NCI-H187 treated with DMSO at 0.1 percent for 48 hours (cell line): Measurements from ENCODE around the gene EFCAB10.
"Not testable (repeated sequence)": the region's sequence is repeated elsewhere in the genome, so short reads cannot be mapped to it uniquely, and the experiment has no call there.

Experiments used
- DNase-seq: peaks from one replicate; lab custom pipeline; 2025; lab: John Stamatoyannopoulos, UW

EFCAB10 gene

DNA sequence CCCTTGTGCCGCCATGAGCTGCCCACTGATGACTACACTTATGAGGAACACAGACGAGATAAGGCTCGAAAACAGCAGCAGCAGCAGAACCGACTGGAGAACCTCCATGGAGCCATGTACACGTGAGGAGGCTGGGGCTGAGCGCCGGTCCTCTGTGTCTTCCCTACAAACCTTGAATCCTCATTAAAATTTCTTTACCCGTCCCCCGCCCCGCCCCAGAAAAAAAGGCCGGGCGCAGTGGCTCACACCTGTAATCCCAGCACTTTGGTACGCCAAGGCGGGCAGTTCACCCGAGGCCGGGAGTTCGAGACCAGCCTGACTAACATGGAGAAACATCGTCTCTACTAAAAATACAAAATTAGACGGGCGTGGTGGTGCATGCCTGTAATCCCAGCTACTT is 50.7 kb downstream of the EFCAB10 start:
- DNase-seq = no peak

DNA sequence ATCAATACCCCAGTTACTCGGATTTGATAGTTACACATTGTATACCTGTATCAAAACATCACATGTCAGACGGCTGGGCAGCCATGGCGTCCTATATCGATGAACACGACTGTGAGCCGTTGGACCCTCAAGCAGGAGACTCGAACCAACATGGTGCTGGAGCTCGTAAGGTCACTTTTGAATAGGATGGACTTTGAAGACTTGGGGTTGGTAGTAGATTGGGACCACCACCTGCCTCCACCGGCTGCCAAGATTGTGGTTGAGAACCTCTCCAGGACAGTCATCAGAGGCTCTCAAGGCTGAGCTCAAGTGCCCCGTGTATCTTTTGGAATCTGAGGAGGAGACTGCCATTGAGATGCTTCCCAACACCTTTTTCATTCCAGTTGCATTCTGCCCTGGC is 51.2 kb downstream of the EFCAB10 start:
- DNase-seq = no peak

DNA sequence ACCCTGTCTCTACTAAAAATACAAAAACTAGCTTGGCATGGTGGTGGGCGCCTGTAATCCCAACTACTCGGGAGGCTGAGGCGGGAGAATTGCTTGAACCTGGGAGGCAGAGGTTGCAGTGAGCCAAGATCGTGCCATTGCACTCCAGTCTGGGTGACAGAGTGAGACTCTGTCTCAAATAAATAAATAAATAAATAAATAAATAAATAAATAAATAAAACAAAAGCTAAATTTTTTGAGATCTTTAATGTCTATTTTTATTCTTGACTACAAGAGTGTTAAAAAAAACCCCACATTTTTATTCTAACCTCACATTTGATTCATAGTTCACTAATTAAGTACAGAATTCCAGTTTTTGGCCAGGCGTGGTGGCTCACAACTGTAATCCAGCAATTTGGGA is 53.6 kb downstream of the EFCAB10 start:
- not testable (repeated sequence) for DNase-seq

DNA sequence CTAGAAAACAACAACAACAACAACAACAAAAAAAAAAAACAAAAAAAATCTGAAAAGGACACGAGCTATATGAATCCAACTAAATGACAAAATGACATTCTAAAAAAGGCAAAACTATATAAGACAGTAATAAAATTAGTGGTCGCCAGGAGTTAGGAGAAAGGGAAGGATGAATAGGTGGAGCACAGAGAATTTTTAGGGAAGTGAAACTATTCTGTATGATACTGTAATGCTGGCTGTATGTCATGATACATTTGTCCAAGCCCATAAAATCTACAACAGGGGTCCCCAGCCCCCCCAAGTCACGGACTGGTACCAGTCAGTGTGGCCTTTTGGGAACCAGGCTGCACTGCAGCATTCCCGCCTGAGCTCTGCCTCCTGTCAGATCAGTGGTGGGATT is 56.5 kb downstream of the EFCAB10 start:
- no peak for DNase-seq

DNA sequence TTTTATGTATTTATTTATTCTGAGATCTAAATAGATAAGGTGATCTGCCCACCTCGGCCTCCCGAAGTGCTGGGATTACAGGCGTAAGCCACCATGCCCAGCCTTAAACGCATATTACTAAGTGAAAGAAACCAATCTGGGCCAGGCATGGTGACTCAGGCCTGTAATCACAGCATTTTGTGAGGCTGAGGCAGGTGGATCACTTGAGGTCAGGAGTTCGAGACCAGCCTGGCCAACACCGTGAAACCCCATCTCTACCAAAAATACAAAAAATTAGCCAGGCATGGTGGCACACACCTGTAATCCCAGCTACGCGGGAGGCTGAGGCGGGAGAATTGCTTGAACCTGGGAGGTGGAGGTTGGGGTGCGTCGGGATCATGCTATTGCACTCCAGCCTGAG is 56.9 kb downstream of the EFCAB10 start:
- not testable (repeated sequence) for DNase-seq

DNA sequence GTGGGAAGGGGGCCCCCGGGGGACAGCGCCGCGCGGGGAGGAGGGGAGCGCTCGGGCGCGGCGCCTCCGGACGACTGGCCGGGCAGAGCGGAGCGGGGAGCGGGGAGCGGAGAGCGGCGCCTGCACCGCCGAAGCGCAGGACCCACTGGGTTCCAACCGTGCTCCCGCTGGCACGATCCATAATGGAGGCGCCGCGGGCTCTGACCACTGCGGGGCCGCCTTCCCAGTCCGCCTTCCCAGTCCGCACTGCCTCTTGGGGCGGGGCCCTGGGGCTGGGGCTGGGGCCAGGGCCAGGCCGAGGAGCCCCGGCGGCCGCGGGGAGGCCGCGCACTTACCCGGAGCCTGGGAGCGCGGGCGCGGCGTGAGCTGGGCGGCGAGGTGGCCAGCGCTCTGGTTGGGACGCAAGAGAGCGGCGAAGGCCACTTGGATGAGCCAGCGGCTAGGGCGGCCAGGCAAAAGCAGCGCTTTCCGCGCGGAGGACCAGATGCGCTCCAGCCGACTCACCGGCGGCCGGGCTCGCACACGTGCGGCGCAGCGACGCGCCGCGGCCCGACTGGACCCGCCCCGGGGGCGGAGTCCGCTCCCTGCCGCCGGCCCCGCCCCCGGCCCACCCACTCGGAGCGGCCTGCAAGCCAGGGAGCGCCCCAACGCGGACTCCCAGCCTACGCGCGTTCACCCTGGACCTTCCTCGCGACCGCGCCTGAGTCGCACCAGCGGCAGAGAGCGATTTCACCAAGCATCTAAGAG is 59.4 kb downstream of the EFCAB10 start, which contains the start of gene PUS7:
PUS7 (minus strand) TSS at position 555 of the 747 bp plus-strand sequence. CDS start 13,759 bp downstream, outside the sequence.
- peak; percentile 29 for DNase-seq

DNA sequence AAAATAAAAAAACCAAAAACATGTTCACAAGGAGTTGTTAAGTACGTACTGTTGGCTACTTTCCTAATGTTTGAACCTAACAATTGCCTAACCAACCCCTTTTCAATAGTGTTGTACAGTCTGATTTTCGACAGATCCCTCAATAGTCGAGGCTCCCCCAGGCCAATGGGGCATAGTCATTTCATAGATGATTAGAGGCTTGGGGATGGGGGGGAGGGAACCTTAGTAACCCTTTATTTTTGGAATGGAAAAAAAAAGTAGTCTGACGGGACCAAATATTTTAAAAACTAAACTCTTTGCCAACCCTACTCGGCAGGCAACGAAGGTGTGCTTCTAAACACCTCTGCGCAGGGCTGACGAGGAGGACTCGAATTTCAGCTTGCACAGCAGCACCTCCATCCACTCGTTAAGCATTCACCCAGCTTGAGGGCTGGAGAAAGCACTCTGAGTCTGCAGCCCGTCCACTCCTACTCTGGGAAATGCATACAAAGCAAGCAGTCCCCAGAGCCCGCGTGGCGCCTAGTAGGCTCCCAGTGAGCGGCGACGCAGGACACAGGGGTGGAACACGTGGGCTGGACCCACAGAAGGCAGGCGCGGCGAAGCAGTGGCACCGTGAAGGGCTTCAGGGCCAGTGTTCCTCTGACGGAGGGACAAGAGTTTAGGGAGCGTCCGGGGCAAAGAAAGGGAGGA is 60.1 kb downstream of the EFCAB10 start:
- DNase-seq = peak; percentile 74

DNA sequence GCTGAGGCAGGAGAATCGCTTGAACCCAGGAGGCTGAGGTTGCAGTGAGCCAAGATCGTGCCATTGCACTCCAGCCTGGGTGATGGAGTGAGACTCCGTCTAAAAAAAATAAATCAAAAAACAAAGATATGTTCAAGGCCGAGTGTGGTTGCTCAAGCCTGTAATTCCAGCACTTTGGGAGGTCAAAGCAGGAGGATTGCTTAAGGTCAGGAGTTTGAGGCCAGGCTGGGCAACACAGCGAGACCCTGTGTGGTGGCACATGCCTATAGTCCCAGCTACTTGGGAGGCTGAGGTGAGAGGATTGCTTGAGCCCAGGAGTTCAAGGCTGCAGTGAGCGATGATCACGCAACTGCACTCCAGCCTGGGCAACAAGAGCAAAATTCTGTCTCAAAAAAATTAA is 60.7 kb downstream of the EFCAB10 start:
- DNase-seq = not testable (repeated sequence)

DNA sequence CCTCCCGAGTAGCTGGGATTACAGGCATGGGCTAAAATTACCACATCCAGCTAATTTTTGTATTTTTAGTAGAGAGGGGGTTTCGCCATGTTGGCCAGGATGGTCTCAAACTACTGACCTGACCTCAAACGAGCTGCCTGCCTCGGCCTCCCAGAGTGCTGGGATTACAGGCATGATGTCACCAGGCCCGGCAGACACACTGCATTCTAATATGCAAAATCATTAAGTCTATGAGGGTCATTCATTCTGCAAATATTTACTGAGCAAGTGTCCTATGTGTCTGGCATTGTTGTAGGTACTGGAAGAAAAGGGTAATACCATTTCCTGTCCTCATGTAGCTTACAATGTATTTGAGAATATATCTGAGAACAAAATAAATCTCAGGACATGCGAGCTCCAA is 61.9 kb downstream of the EFCAB10 start:
- no peak for DNase-seq

DNA sequence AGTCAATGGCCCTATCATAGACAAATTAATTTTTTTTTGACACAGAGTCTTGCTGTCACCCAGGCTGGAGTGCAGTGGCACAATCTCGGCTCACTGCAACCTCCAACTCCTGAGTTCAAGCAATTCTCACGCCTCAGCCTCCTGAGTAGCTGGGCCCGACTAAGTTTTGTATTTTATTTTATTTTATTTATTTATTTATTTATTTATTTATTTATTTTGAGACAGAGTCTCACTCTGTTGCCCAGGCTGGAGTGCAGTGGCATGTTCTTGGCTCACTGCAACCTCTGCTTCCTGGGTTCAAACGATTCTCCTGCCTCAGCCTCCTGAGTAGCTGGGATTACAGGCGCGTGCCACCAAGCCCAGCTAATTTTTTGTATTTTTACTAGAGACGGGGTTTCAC is 65.7 kb downstream of the EFCAB10 start:
- DNase-seq = not testable (repeated sequence)
